Gastrocnemius medialis (tissue), 4 donors: ENCODE measurements around the gene MLF1.

Experiments
- POLR2A ChIP-seq, 2 donors: fragments of 450-650 bp; IDR thresholded peaks; one replicate each; pipeline ENCODE4 v1.6.1; 2017; ENCODE audit warnings: antibody characterized with exemption in 2 of 2, mild to moderate bottlenecking in 2 of 2, moderate library complexity in 2 of 2
- TF ChIP-seq, protein P1 (sequence below), 5 experiments: fragments of 450-650 bp in 3 of 5; fragments of 200-600 bp in 2 of 5; sonication (generic) in 2 of 5; IDR thresholded peaks in 4 of 5; conservative IDR thresholded peaks in 1 of 5; 1 replicate in 4 of 5; 2 replicates in 1 of 5; pipeline ENCODE4 v1.5.1; 2016 to 2019; ENCODE audit warnings: antibody characterized with exemption in 5 of 5, mild to moderate bottlenecking in 3 of 5, moderate library complexity in 3 of 5

DNA sequence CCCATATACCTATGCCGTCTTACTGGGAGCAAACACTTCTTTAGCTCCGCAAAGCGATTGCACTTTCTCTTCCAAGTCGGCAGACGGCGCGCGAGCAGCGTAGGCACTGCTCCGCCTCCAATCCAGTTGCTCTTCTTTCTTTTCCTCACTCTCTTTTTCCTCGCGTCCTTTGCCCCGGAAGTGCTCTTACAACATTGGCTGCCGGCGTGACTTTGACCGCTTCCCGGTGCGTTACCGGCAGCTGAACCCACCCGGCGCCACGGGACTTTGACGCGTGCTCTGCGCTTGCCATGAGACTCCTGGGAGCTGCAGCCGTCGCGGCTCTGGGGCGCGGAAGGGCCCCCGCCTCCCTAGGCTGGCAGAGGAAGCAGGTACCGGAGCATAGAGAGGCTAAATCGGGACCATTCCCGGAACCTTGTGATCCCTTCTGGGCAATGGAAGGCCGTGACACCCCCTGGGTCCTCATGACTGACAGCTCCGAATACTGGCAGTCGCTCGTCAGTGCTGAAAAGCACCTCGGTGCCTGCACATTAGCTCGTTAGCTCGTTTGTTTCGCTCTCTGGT lies 73.4 kb downstream of the MLF1 start, which contains the start of gene GFM1:
- TF ChIP-seq, protein P1, sequence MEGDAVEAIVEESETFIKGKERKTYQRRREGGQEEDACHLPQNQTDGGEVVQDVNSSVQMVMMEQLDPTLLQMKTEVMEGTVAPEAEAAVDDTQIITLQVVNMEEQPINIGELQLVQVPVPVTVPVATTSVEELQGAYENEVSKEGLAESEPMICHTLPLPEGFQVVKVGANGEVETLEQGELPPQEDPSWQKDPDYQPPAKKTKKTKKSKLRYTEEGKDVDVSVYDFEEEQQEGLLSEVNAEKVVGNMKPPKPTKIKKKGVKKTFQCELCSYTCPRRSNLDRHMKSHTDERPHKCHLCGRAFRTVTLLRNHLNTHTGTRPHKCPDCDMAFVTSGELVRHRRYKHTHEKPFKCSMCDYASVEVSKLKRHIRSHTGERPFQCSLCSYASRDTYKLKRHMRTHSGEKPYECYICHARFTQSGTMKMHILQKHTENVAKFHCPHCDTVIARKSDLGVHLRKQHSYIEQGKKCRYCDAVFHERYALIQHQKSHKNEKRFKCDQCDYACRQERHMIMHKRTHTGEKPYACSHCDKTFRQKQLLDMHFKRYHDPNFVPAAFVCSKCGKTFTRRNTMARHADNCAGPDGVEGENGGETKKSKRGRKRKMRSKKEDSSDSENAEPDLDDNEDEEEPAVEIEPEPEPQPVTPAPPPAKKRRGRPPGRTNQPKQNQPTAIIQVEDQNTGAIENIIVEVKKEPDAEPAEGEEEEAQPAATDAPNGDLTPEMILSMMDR (IDR thresholded peaks at IDR 0.05 in 4 of 5, conservative IDR thresholded peaks at IDR 0.05 in 1 of 5), result peak; percentile 62 to 88 (median 66)
- peak; percentile 76 to 84 for TF ChIP-seq POLR2A (IDR thresholded peaks at IDR 0.05)
